Suprapubic skin (tissue), 4 donors: ENCODE data around the gene ADTRP. TPM values are rescaled to one million over a fixed set of nuclear protein-coding genes. Genes with fewer than 3 reads are reported as not detected.

ENCODE experiments used
- DNase-seq, 2 donors: peaks; one replicate each; pipeline ENCODE4 v3.0.0-alpha.2; 2019; ENCODE audit warnings: low spot score in 2 of 2
- H3K27ac ChIP-seq: fragments of 200-600 bp; sonication (generic); one replicate; pipeline ENCODE4 v1.5.1; 2019
- H3K27me3 ChIP-seq: fragments of 200-600 bp; sonication (generic); one replicate; pipeline ENCODE4 v1.5.1; 2019
- H3K36me3 ChIP-seq: fragments of 200-600 bp; sonication (generic); one replicate; pipeline ENCODE4 v1.5.1; 2019
- H3K4me1 ChIP-seq: fragments of 200-600 bp; sonication (generic); one replicate; pipeline ENCODE4 v1.5.1; 2019
- H3K4me3 ChIP-seq: fragments of 200-600 bp; sonication (generic); one replicate; pipeline ENCODE4 v1.5.1; 2019; ENCODE audit warnings: mild to moderate bottlenecking
- H3K9me3 ChIP-seq: fragments of 200-600 bp; sonication (generic); one replicate; pipeline ENCODE4 v1.5.1; 2019
- CTCF ChIP-seq, 2 donors: fragments of 200-600 bp in 1 of 2; fragments of 450-650 bp in 1 of 2; sonication (generic) in 1 of 2; IDR thresholded peaks; one replicate each; pipeline ENCODE4 v1.5.1; 2016 to 2019; ENCODE audit warnings: antibody characterized with exemption in 2 of 2, mild to moderate bottlenecking in 1 of 2, moderate library complexity in 1 of 2
- EP300 ChIP-seq: sonication (generic); formaldehyde crosslinking; IDR thresholded peaks from one replicate; pipeline ENCODE4 v1.6.1; 2017; ENCODE audit warnings: antibody characterized with exemption
- POLR2A ChIP-seq, 2 donors: fragments of 450-650 bp; IDR thresholded peaks; one replicate each; pipeline ENCODE4 v1.6.1; 2017; ENCODE audit warnings: antibody characterized with exemption in 2 of 2, mild to moderate bottlenecking in 2 of 2, moderate library complexity in 2 of 2
- POLR2AphosphoS5 ChIP-seq, 3 donors: sonication (generic); formaldehyde crosslinking; IDR thresholded peaks; one replicate each; pipeline ENCODE4 v1.6.1; 2017; ENCODE audit warnings: antibody characterized with exemption in 3 of 3
- WGBS: methylation state at CpG from one replicate; pipeline ENCODE4 v1.1.5; 2018; 5-methylcytosine and 5-hydroxymethylcytosine counted together
- total RNA-seq, 4 donors: library from RNA; depleted of rRNA; stranded (reverse); fragments of >200 nt; gene quantifications; one replicate each; pipeline ENCODE4 v1.1.0, GENCODE V29; 2016

Gene ADTRP
- total RNA-seq, 4 donors from 2014 or later, result 19.6 to 39.5 (median 26.2) TPM

DNA sequence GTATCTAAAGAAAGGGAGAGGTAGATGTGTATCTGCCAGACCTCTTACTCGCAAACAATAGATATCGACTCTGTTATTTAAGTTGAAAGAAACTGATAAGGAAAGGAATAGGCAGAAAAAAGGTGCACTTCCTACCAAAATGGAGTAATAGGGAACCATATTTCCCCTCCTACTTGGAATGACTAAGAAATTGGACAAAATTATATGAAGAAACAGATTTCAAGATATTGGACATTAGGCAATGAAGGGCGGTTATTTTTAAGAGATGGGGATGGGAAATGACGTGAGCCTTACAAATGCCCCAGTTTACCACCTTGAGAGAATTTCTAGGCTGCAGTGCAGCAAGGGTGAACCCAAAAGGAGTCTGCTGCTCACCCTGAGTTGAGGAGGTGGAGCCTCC is 108.9 kb downstream of the ADTRP start:
- WGBS, result 97% methylated on average over 4 of the region's 4 CpGs
- no peak overlapping the region for H3K4me3 ChIP-seq

GRCh38 chr6:11668455-11668854 is 110.1 kb downstream of the ADTRP start:
- whole genome bisulfite sequencing, result 83% methylated on average over 4 of the region's 4 CpGs
- no peak for DNase-seq
- Histone ChIP-seq H3K36me3 (no peaks in the 10 kb centered on the region), H3K27me3 (no peaks in the 10 kb centered on the region), H3K9me3 (no peaks in the 10 kb centered on the region), H3K4me1 (no peaks in the 10 kb centered on the region), H3K27ac (no peak overlapping the region), H3K4me3 (no peak overlapping the region)
- TF ChIP-seq CTCF (IDR thresholded peaks at IDR 0.05) (no peak), EP300 (no peak), POLR2AphosphoS5 (IDR thresholded peaks at IDR 0.05) (no peak), POLR2A (IDR thresholded peaks at IDR 0.05) (no peak)

More for the DNA sequence above, 108.9 kb downstream of the ADTRP start:
- H3K27ac ChIP-seq, result no peak overlapping the region
- no peaks in the 10 kb centered on the region for H3K36me3 ChIP-seq
- H3K27me3 ChIP-seq, result no peaks in the 10 kb centered on the region
- TF ChIP-seq CTCF (IDR thresholded peaks at IDR 0.05) (no peak), POLR2A (IDR thresholded peaks at IDR 0.05) (no peak), POLR2AphosphoS5 (IDR thresholded peaks at IDR 0.05) (no peak), EP300 (no peak)
- no peak for DNase-seq
- H3K9me3 ChIP-seq, result no peaks in the 10 kb centered on the region
- no peaks in the 10 kb centered on the region for H3K4me1 ChIP-seq

- DNase-seq, result no peak
- no peak overlapping the region for H3K4me3 ChIP-seq
- H3K27ac ChIP-seq, result no peak overlapping the region
- H3K4me1 ChIP-seq, result no peaks in the 10 kb centered on the region
- no peaks in the 10 kb centered on the region for H3K9me3 ChIP-seq
- 56% methylated on average over 2 of the region's 2 CpGs for WGBS
- TF ChIP-seq POLR2A (IDR thresholded peaks at IDR 0.05), result no peak
- no peak for TF ChIP-seq POLR2AphosphoS5 (IDR thresholded peaks at IDR 0.05)
- no peak for TF ChIP-seq CTCF (IDR thresholded peaks at IDR 0.05)
- TF ChIP-seq EP300, result no peak
- H3K27me3 ChIP-seq, result no peaks in the 10 kb centered on the region
- H3K36me3 ChIP-seq, result no peaks in the 10 kb centered on the region
These were observed 110.7 kb downstream of the ADTRP start for GRCh38 chr6:11667876-11668275.

- no peak overlapping the region for H3K27ac ChIP-seq
- no peaks in the 10 kb centered on the region for H3K9me3 ChIP-seq
- no peaks in the 10 kb centered on the region for H3K36me3 ChIP-seq
- H3K4me3 ChIP-seq, result no peak overlapping the region
- TF ChIP-seq EP300 (no peak), CTCF (IDR thresholded peaks at IDR 0.05) (no peak), POLR2A (IDR thresholded peaks at IDR 0.05) (no peak), POLR2AphosphoS5 (IDR thresholded peaks at IDR 0.05) (no peak)
- no peaks in the 10 kb centered on the region for H3K27me3 ChIP-seq
- DNase-seq, result no peak
- H3K4me1 ChIP-seq, result no peaks in the 10 kb centered on the region
- WGBS, result 94% methylated on average over 2 of the region's 2 CpGs
These were observed 112.8 kb downstream of the ADTRP start for GRCh38 chr6:11665604-11666326.

Other genes starting within 250 kb of the ADTRP start
- gene TMEM170B, start 241.1 kb downstream of the ADTRP start, total RNA-seq, result 1 to 10 TPM; 1.1 to 1.7 (median 1.2) TPM
- 10 to 100 TPM; 37.9 to 48.4 (median 43.9) TPM for gene HIVEP1, start 233.5 kb upstream of the ADTRP start, total RNA-seq